Lower leg skin (tissue), 3 donors: ENCODE results near the gene SYTL2.

Experiments
- POLR2A ChIP-seq, 2 donors: fragments of 450-650 bp; IDR thresholded peaks; one replicate each; pipeline ENCODE4 v1.6.1; 2016 to 2017; ENCODE audit warnings: antibody characterized with exemption in 2 of 2, mild to moderate bottlenecking in 1 of 2, moderate library complexity in 1 of 2
- TF ChIP-seq, protein P1 (sequence below), 3 donors: fragments of 450-650 bp; IDR thresholded peaks; one replicate each; pipeline ENCODE4 v1.5.1; 2016; ENCODE audit warnings: antibody characterized with exemption in 3 of 3, mild to moderate bottlenecking in 3 of 3, moderate library complexity in 2 of 3

DNA sequence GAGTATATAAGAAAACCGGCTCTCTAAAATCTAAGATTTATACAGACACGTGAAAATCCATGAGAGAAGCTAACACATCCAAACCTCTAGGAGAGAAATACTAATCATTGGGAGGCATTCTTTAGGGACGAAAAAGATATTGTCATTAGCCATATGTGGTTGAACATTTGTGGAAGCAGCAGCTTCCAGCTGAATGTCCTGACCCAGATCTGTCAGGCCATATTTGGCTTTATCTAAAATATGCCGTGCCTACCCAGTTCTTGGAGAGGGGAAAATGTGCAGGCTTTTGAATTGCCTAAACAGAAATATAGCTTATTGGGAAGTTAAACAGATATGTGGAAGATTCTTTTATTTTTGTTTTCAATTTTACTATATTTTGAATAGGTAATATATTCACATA, 131.4 kb downstream of the SYTL2 start:
- TF ChIP-seq, protein P1, sequence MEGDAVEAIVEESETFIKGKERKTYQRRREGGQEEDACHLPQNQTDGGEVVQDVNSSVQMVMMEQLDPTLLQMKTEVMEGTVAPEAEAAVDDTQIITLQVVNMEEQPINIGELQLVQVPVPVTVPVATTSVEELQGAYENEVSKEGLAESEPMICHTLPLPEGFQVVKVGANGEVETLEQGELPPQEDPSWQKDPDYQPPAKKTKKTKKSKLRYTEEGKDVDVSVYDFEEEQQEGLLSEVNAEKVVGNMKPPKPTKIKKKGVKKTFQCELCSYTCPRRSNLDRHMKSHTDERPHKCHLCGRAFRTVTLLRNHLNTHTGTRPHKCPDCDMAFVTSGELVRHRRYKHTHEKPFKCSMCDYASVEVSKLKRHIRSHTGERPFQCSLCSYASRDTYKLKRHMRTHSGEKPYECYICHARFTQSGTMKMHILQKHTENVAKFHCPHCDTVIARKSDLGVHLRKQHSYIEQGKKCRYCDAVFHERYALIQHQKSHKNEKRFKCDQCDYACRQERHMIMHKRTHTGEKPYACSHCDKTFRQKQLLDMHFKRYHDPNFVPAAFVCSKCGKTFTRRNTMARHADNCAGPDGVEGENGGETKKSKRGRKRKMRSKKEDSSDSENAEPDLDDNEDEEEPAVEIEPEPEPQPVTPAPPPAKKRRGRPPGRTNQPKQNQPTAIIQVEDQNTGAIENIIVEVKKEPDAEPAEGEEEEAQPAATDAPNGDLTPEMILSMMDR (IDR thresholded peaks at IDR 0.05): no peak
- TF ChIP-seq POLR2A (IDR thresholded peaks at IDR 0.05): no peak
